Prostate gland (tissue), 2 donors: ENCODE data around the gene TSEN34. TPM values are rescaled to one million over a fixed set of nuclear protein-coding genes. Genes with fewer than 3 reads are reported as not detected.

ENCODE experiments used
- DNase-seq: peaks from one replicate; pipeline ENCODE4 v3.0.0-alpha.2; 2019; ENCODE audit warnings: low spot score
- H3K27ac ChIP-seq, 2 donors: fragments of 200-600 bp; sonication (generic); 2 replicates each; pipeline ENCODE4 v1.5.1; 2017 to 2019
- H3K27me3 ChIP-seq: fragments of 200-600 bp; sonication (generic); replicated peaks from 2 replicates; pipeline ENCODE4 v1.5.1; 2019; ENCODE audit not compliant: insufficient read depth
- H3K36me3 ChIP-seq, 2 donors: fragments of 200-600 bp; sonication (generic); 1 replicate in 1 of 2; 2 replicates in 1 of 2; pipeline versions ENCODE4 v1.5.1 to v1.8.1; 2017 to 2019
- H3K4me1 ChIP-seq: fragments of 200-600 bp; sonication (generic); replicated peaks from 2 replicates; pipeline ENCODE4 v1.5.1; 2019
- H3K4me3 ChIP-seq, 2 donors: fragments of 200-600 bp; sonication (generic); 2 replicates each; pipeline ENCODE4 v1.5.1; 2017 to 2019
- H3K9me3 ChIP-seq: fragments of 200-600 bp; sonication (generic); 2 replicates; pipeline ENCODE4 v1.5.1; 2017
- CTCF ChIP-seq, 4 experiments: fragments of 200-600 bp in 2 of 4; fragments of 450-650 bp in 2 of 4; sonication (generic) in 2 of 4; IDR thresholded peaks; 1 replicate in 3 of 4; 2 replicates in 1 of 4; pipeline ENCODE4 v1.5.1; 2016 to 2019; ENCODE audit warnings: antibody characterized with exemption in 4 of 4, mild to moderate bottlenecking in 2 of 4, moderate library complexity in 2 of 4
- POLR2A ChIP-seq: fragments of 450-650 bp; IDR thresholded peaks from one replicate; pipeline ENCODE4 v1.6.1; 2016; ENCODE audit warnings: antibody characterized with exemption, mild to moderate bottlenecking
- POLR2AphosphoS5 ChIP-seq: sonication (generic); formaldehyde crosslinking; IDR thresholded peaks from one replicate; pipeline ENCODE4 v1.6.1; 2017; ENCODE audit warnings: antibody characterized with exemption
- WGBS: methylation state at CpG from one replicate; pipeline ENCODE4 v1.1.5; 2018; 5-methylcytosine and 5-hydroxymethylcytosine counted together
- intact Hi-C: fragments of 100-400 bp; cut with DNase I; formaldehyde crosslinking; loops from one replicate; pipeline ENCODE4 v1.14.2; 2022
- total RNA-seq, 2 donors: library from RNA; depleted of rRNA; stranded (reverse); fragments of >200 nt; gene quantifications; one replicate each; pipeline ENCODE4 v1.1.0, GENCODE V29; 2016

Gene TSEN34
- total RNA-seq, 2 donors from 2014 or later = 122 to 163 TPM

- H3K36me3 ChIP-seq = peaks cover 7 to 29% of the 10 kb centered on the region in 2 donors
- no peak for TF ChIP-seq POLR2AphosphoS5
- no peak for TF ChIP-seq POLR2A
- no peak for TF ChIP-seq CTCF (IDR thresholded peaks at IDR 0.05)
- DNase-seq = no peak
- no peaks in the 10 kb centered on the region for H3K9me3 ChIP-seq
- peak overlapping the region in 1 of 2 donors; percentile 14 for H3K27ac ChIP-seq
- H3K27me3 ChIP-seq = no peaks in the 10 kb centered on the region
- intact Hi-C loops = no loop called here
- H3K4me1 ChIP-seq = peaks cover 18% of the 10 kb centered on the region
- no peak overlapping the region for H3K4me3 ChIP-seq
- 53% methylated on average over 5 of the region's 5 CpGs for WGBS
Observed at GRCh38 chr19:54207676-54207982, 16.5 kb downstream of the TSEN34 start.

- Histone ChIP-seq H3K4me3 (no peak overlapping the region), H3K27me3 (no peaks in the 10 kb centered on the region), H3K36me3 (peaks cover 7 to 29% of the 10 kb centered on the region in 2 donors), H3K9me3 (no peaks in the 10 kb centered on the region), H3K27ac (peak overlapping the region; percentile 77 to 83), H3K4me1 (peaks cover 14% of the 10 kb centered on the region)
- TF ChIP-seq CTCF (IDR thresholded peaks at IDR 0.05) (no peak), POLR2AphosphoS5 (peak; percentile 6), POLR2A (no peak)
- no peak for DNase-seq
- intact Hi-C loops = no loop called here
- 67% methylated on average over 18 of the region's 18 CpGs for WGBS
Observed at GRCh38 chr19:54207983-54208783, 17.1 kb downstream of the TSEN34 start.

- no peaks in the 10 kb centered on the region for H3K27me3 ChIP-seq
- intact Hi-C loops = no loop called here
- H3K4me3 ChIP-seq = no peak overlapping the region
- DNase-seq = no peak
- 77% methylated on average over 8 of the region's 8 CpGs for WGBS
- TF ChIP-seq POLR2A (no peak), CTCF (IDR thresholded peaks at IDR 0.05) (no peak), POLR2AphosphoS5 (no peak)
- peaks cover 14% of the 10 kb centered on the region for H3K4me1 ChIP-seq
- no peaks in the 10 kb centered on the region for H3K9me3 ChIP-seq
- H3K27ac ChIP-seq = peak overlapping the region; percentile 77 to 83
- peaks cover 7 to 24% of the 10 kb centered on the region in 2 donors for H3K36me3 ChIP-seq
Observed at GRCh38 chr19:54208784-54209057, 17.6 kb downstream of the TSEN34 start.

GRCh38 chr19:54209058-54209810 is 18.1 kb downstream of the TSEN34 start:
- Histone ChIP-seq H3K4me1 (peaks cover 13% of the 10 kb centered on the region), H3K36me3 (peaks cover 7 to 18% of the 10 kb centered on the region in 2 donors), H3K4me3 (no peak overlapping the region), H3K27ac (peak overlapping the region; percentile 77 to 83), H3K9me3 (no peaks in the 10 kb centered on the region), H3K27me3 (no peaks in the 10 kb centered on the region)
- no peak for TF ChIP-seq POLR2A
- TF ChIP-seq CTCF (IDR thresholded peaks at IDR 0.05) = no peak
- TF ChIP-seq POLR2AphosphoS5 = no peak
- intact Hi-C loops = no loop called here
- WGBS = 51% methylated on average over 24 of the region's 24 CpGs
- no peak for DNase-seq
